GM23338 (cell line): ENCODE data around the gene CPO. TPM values are rescaled to one million over a fixed set of nuclear protein-coding genes. Genes with fewer than 3 reads are reported as not detected.

ENCODE experiments used
- ATAC-seq: fragments of 200-7000 bp; cut with Tn5 transposase; 3 replicates; pipeline ENCODE4 v1.9.1; 2020
- DNase-seq: peaks from one replicate; pipeline ENCODE4 v3.0.0-alpha.2; 2015; ENCODE audit warnings: low spot score
- H2AFZ ChIP-seq: fragments of 200-600 bp; sonication (generic); 2 replicates; pipeline ENCODE4 v1.8.0; 2016; ENCODE audit warnings: antibody characterized with exemption, mild to moderate bottlenecking, moderate library complexity
- H3F3A ChIP-seq: fragments of 200-600 bp; sonication (generic); replicated peaks from 2 replicates; pipeline ENCODE4 v1.8.0; 2017; ENCODE audit warnings: antibody characterized with exemption, mixed run types, low read depth
- H3K27ac ChIP-seq: fragments of 200-600 bp; sonication (generic); 2 replicates; pipeline ENCODE4 v1.6.1; 2016; ENCODE audit warnings: low read depth
- H3K27me3 ChIP-seq: fragments of 200-600 bp; sonication (generic); 2 replicates; pipeline ENCODE4 v1.8.0; 2016; ENCODE audit warnings: mild to moderate bottlenecking, mixed run types, moderate library complexity; ENCODE audit not compliant: insufficient read depth
- H3K36me3 ChIP-seq: fragments of 200-600 bp; sonication (generic); 2 replicates; pipeline ENCODE4 v1.8.0; 2016; ENCODE audit warnings: mild to moderate bottlenecking; ENCODE audit not compliant: insufficient read depth
- H3K4me1 ChIP-seq: fragments of 200-600 bp; sonication (generic); 2 replicates; pipeline ENCODE4 v1.8.0; 2016; ENCODE audit warnings: mild to moderate bottlenecking, moderate library complexity; ENCODE audit not compliant: insufficient read depth
- H3K4me2 ChIP-seq: fragments of 200-600 bp; sonication (generic); 2 replicates; pipeline ENCODE4 v1.7.1; 2017; ENCODE audit warnings: mixed run types
- H3K4me3 ChIP-seq: fragments of 200-600 bp; sonication (generic); 2 replicates; pipeline ENCODE4 v1.6.1; 2016; ENCODE audit warnings: mixed run types
- H3K79me2 ChIP-seq: fragments of 200-600 bp; sonication (generic); replicated peaks from 2 replicates; pipeline ENCODE4 v1.8.0; 2017; ENCODE audit warnings: mild to moderate bottlenecking; ENCODE audit not compliant: insufficient read depth
- H3K9me2 ChIP-seq: fragments of 200-600 bp; sonication (generic); 2 replicates; pipeline ENCODE4 v1.8.0; 2017; ENCODE audit not compliant: insufficient read depth
- H4K20me1 ChIP-seq: fragments of 200-600 bp; sonication (generic); replicated peaks from 2 replicates; pipeline ENCODE4 v1.8.0; 2017; ENCODE audit warnings: mild to moderate bottlenecking; ENCODE audit not compliant: insufficient read depth
- H3K27ac Mint-ChIP-seq: 2 replicates; pipeline ENCODE4 v1.8.0; 2020; ENCODE audit warnings: inconsistent platforms, mild to moderate bottlenecking, moderate library complexity, mixed read lengths
- H3K27me3 Mint-ChIP-seq: 3 replicates; pipeline ENCODE4 v1.8.0; 2022; ENCODE audit warnings: low read depth, mild to moderate bottlenecking, moderate library complexity, mixed read lengths, inconsistent platforms; ENCODE audit not compliant: insufficient read depth, poor library complexity
- H3K36me3 Mint-ChIP-seq: 3 replicates; pipeline ENCODE4 v1.8.0; 2021; ENCODE audit warnings: low read depth, mild to moderate bottlenecking, inconsistent platforms, moderate library complexity, mixed read lengths
- H3K4me1 Mint-ChIP-seq: 3 replicates; pipeline ENCODE4 v1.8.0; 2020; ENCODE audit warnings: mild to moderate bottlenecking, inconsistent platforms, mixed read lengths
- H3K4me3 Mint-ChIP-seq: 3 replicates; pipeline ENCODE4 v1.8.0; 2021; ENCODE audit warnings: moderate library complexity, mild to moderate bottlenecking, inconsistent platforms, mixed read lengths
- H3K9me3 Mint-ChIP-seq: 3 replicates; pipeline ENCODE4 v1.8.0; 2020; ENCODE audit warnings: moderate library complexity, mild to moderate bottlenecking, inconsistent platforms, mixed read lengths
- ETS1 ChIP-seq: IDR thresholded peaks from 2 replicates; pipeline ENCODE4 v1.6.1; 2016; ENCODE audit warnings: antibody characterized with exemption
- JUNB ChIP-seq: IDR thresholded peaks from one replicate; pipeline ENCODE4 v1.6.1; 2016; ENCODE audit warnings: antibody characterized with exemption; ENCODE audit not compliant: unreplicated experiment
- NANOG ChIP-seq: IDR thresholded peaks from 2 replicates; pipeline ENCODE4 v1.6.1; 2016; ENCODE audit warnings: antibody characterized with exemption, borderline replicate concordance
- ZNF114 ChIP-seq: fragments of 250-450 bp; sonication (Bioruptor Pico); IDR thresholded peaks from 2 replicates; pipeline ENCODE4 v1.5.0; 2020; ENCODE audit warnings: mild to moderate bottlenecking, moderate library complexity
- ZNF462 ChIP-seq: fragments of 250-450 bp; sonication (Bioruptor Pico); IDR thresholded peaks from 2 replicates; pipeline ENCODE4 v1.5.0; 2020; ENCODE audit warnings: mild to moderate bottlenecking, moderate library complexity
- polyA plus RNA-seq: library from polyadenylated mRNA; unstranded; fragments of >200 nt; fragmentation: Nextera tagmentation; extraction: Ambion mirVana; gene quantifications from 2 replicates; pipeline ENCODE4 v1.2.1, GENCODE V29; 2016
- total RNA-seq: library from RNA; depleted of rRNA; stranded (reverse); fragments of >200 nt; shearing (Covaris generic); gene quantifications from 2 replicates; pipeline ENCODE4 v1.2.3, GENCODE V29; 2014

The CPO gene
- total and polyA plus RNA-seq, 2 experiments from 2014 or later: 0.91 to 0.94 TPM

GRCh38 chr2:206979922-206980321 is 40.6 kb downstream of the CPO start (continued):
- TF ChIP-seq JUNB: no peak
- TF ChIP-seq ZNF114 (CRISPR knock-in tag): no peak
- no peak for TF ChIP-seq ZNF462 (CRISPR knock-in tag)
- TF ChIP-seq NANOG: no peak

- ATAC-seq: no peak
- Mint-ChIP-seq H3K9me3 (peaks cover 3% of the 10 kb centered on the region; the same call in 2 of the 3 replicates), H3K27me3 (no peaks in the 10 kb centered on the region), H3K4me1 (peaks cover 33% of the 10 kb centered on the region), H3K36me3 (peaks cover 1% of the 10 kb centered on the region; the same call in 2 of the 3 replicates), H3K4me3 (no peak overlapping the region), H3K27ac (no peak overlapping the region)
- Histone ChIP-seq H3F3A (no peaks in the 10 kb centered on the region), H3K79me2 (no peaks in the 10 kb centered on the region), H3K27ac (no peak overlapping the region), H2AFZ (no peak overlapping the region), H4K20me1 (no peaks in the 10 kb centered on the region), H3K4me1 (peaks cover 31% of the 10 kb centered on the region), H3K4me3 (no peak overlapping the region), H3K27me3 (no peaks in the 10 kb centered on the region), H3K36me3 (no peaks in the 10 kb centered on the region), H3K9me2 (0 out of 2 replicates have a peak, but pooled peaks cover 3% of the 10 kb centered on the region), H3K4me2 (no peak overlapping the region)
- no peak for TF ChIP-seq ETS1
- no peak for DNase-seq
Measured at GRCh38 chr2:206980413-206980812, 41.1 kb downstream of the CPO start.
